Neural progenitor cell (in vitro differentiated cells): ENCODE results near the gene MACROD2.

Source experiments
- CTCF ChIP-seq: fragments of 200-600 bp; sonication (generic); IDR thresholded peaks from 2 replicates; pipeline ENCODE4 v1.5.1; 2017; ENCODE audit warnings: antibody characterized with exemption, mild to moderate bottlenecking
- EZH2phosphoT487 ChIP-seq: fragments of 200-600 bp; sonication (generic); IDR thresholded peaks from 2 replicates; pipeline ENCODE4 v1.6.1; 2017; ENCODE audit warnings: antibody characterized with exemption

DNA sequence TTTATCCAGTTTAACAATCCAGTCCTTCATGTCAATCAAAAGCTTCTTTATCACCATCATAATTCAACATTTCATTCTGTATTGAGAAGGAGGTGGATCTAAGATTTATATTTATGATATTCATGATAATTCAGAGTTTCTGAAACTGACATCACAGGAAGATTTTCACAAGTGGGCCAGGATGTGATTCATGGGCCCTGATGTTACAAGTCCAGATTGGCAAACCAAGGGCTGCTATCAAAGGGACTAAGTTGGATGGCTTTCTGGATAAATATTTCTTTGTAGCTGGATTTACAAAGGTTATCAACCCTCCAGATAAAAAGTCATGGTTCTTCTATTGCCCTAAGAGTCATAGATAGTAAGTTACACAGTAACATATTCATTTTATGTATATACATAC lies 1711.4 kb downstream of the MACROD2 start:
- TF ChIP-seq CTCF (no peak), EZH2phosphoT487 (no peak)
